Naive B cell (primary cell): Measurements from ENCODE around the gene RSL24D1. TPM values are rescaled to one million over a fixed set of nuclear protein-coding genes. Genes with fewer than 3 reads are reported as not detected.

Experiments used
- ATAC-seq, 2 donors: fragments of 150-1000 bp; cut with Tn5 transposase; 2 replicates each; pipeline ENCODE4 v1.10.0; 2021; ENCODE audit warnings: low read depth in 2 of 2, mild to moderate bottlenecking in 2 of 2, moderate library complexity in 2 of 2
- DNase-seq: peaks from one replicate; pipeline ENCODE4 v3.0.0; 2022
- H3K27ac Mint-ChIP-seq, 6 donors: one replicate each; pipeline ENCODE4 v1.8.0; 2020 to 2022; ENCODE audit warnings: mild to moderate bottlenecking in 6 of 6, mixed read lengths in 6 of 6, moderate library complexity in 5 of 6, inconsistent platforms in 2 of 6
- H3K27me3 Mint-ChIP-seq, 3 donors: one replicate each; pipeline ENCODE4 v1.8.0; 2021 to 2022; ENCODE audit warnings: mixed read lengths in 3 of 3, mild to moderate bottlenecking in 1 of 3
- H3K36me3 Mint-ChIP-seq, 2 donors: one replicate each; pipeline ENCODE4 v1.8.0; 2020 to 2022; ENCODE audit warnings: mixed read lengths in 2 of 2, inconsistent platforms in 1 of 2, mild to moderate bottlenecking in 1 of 2
- H3K4me1 Mint-ChIP-seq, 3 donors: one replicate each; pipeline ENCODE4 v1.8.0; 2020 to 2022; ENCODE audit warnings: mixed read lengths in 3 of 3, inconsistent platforms in 1 of 3, mild to moderate bottlenecking in 1 of 3, moderate library complexity in 1 of 3
- H3K4me3 Mint-ChIP-seq, 8 donors: one replicate each; pipeline ENCODE4 v1.8.0; 2020 to 2022; ENCODE audit warnings: mild to moderate bottlenecking in 8 of 8, mixed read lengths in 8 of 8, moderate library complexity in 8 of 8, inconsistent platforms in 2 of 8
- H3K9me3 Mint-ChIP-seq, 7 donors: one replicate each; pipeline ENCODE4 v1.8.0; 2020 to 2022; ENCODE audit warnings: mixed read lengths in 7 of 7, mild to moderate bottlenecking in 5 of 7, inconsistent platforms in 2 of 7, moderate library complexity in 1 of 7
- polyA plus RNA-seq, 6 donors: library from polyadenylated mRNA; unstranded; fragments of 300-500 nt; fragmentation: Illumina TruSeq; gene quantifications; one replicate each; pipeline ENCODE4 v1.2.3, GENCODE V29; 2021; ENCODE audit warnings: low read depth in 6 of 6

Gene RSL24D1
- polyA plus RNA-seq, 6 donors from 2014 or later: 82.3 to 114 (median 105) TPM

GRCh38 chr15:55230953-55231352 lies 34.2 kb upstream of the RSL24D1 start:
- Mint-ChIP-seq H3K36me3 (peaks cover 8 to 24% of the 10 kb centered on the region in 2 donors), H3K27ac (peak overlapping the region in 1 of 6 donors; percentile 30), H3K4me1 (peaks cover under 1 to 13% (median 3%) of the 10 kb centered on the region in 3 donors), H3K4me3 (no peak overlapping the region), H3K9me3 (no peaks in the 10 kb centered on the region), H3K27me3 (no peaks in the 10 kb centered on the region)
- no peak for ATAC-seq
- no peak for DNase-seq

- Mint-ChIP-seq H3K9me3 (no peaks in the 10 kb centered on the region), H3K36me3 (peaks cover 8 to 24% of the 10 kb centered on the region in 2 donors), H3K4me3 (peak overlapping the region in 1 of 8 donors; percentile 6), H3K27ac (peak overlapping the region in 4 of 6 donors; percentile 21 to 72 (median 36)), H3K27me3 (no peaks in the 10 kb centered on the region), H3K4me1 (peaks cover 8 to 21% (median 11%) of the 10 kb centered on the region in 3 donors)
- ATAC-seq: no peak
- DNase-seq: no peak
Observed at GRCh38 chr15:55230051-55230670, 33.4 kb upstream of the RSL24D1 start.

DNA sequence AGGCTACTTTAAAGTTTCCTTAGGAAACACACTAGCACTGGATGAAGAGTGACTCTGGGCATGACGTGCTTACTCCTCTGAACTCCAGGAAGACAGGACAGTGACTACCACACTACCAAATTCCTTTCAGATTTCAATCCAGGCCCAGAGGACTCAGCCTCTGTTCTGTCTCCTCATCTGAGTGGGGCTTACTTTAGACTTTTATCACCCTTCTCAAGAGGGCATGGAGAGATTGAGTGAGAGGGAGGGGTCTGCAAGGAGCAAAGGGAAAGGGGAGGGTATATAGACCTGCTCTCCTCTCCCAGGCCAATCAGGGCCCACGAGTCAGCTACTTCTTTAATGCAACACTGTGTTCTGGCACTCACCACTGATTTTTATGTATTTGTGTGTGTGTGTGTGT lies 29.4 kb upstream of the RSL24D1 start:
- DNase-seq (no peak), ATAC-seq (no peak)
- no peaks in the 10 kb centered on the region for H3K27me3 Mint-ChIP-seq
- peaks cover 42 to 59% (median 51%) of the 10 kb centered on the region in 3 donors for H3K4me1 Mint-ChIP-seq
- H3K36me3 Mint-ChIP-seq: peaks cover 0 to 9% of the 10 kb centered on the region in 2 donors
- peak overlapping the region in 1 of 6 donors; percentile 66 for H3K27ac Mint-ChIP-seq
- H3K9me3 Mint-ChIP-seq: no peaks in the 10 kb centered on the region
- H3K4me3 Mint-ChIP-seq: no peak overlapping the region

- ATAC-seq (peak; percentile 18 to 31), DNase-seq (peak; percentile 21)
- Mint-ChIP-seq H3K36me3 (peaks cover 0 to 5% of the 10 kb centered on the region in 2 donors), H3K9me3 (no peaks in the 10 kb centered on the region), H3K4me3 (peak overlapping the region in 6 of 8 donors; percentile 2 to 47 (median 30)), H3K4me1 (peaks cover 47 to 57% (median 56%) of the 10 kb centered on the region in 3 donors), H3K27ac (peak overlapping the region; percentile 9 to 94 (median 73)), H3K27me3 (no peaks in the 10 kb centered on the region)
Observed at GRCh38 chr15:55224892-55225291, 28.2 kb upstream of the RSL24D1 start.

GRCh38 chr15:55222588-55222987 lies 25.8 kb upstream of the RSL24D1 start:
- H3K27me3 Mint-ChIP-seq: no peaks in the 10 kb centered on the region
- H3K4me3 Mint-ChIP-seq: peak overlapping the region; percentile 44 to 89 (median 78)
- no peaks in the 10 kb centered on the region for H3K36me3 Mint-ChIP-seq
- ATAC-seq (peak; percentile 97 to 98), DNase-seq (peak; percentile 73)
- H3K4me1 Mint-ChIP-seq: peaks cover 49 to 67% (median 56%) of the 10 kb centered on the region in 3 donors
- H3K9me3 Mint-ChIP-seq: no peaks in the 10 kb centered on the region
- H3K27ac Mint-ChIP-seq: peak overlapping the region; percentile 64 to 94 (median 84)

GRCh38 chr15:55221090-55222011 lies 24.6 kb upstream of the RSL24D1 start:
- no peaks in the 10 kb centered on the region for H3K27me3 Mint-ChIP-seq
- no peaks in the 10 kb centered on the region for H3K36me3 Mint-ChIP-seq
- peak overlapping the region; percentile 22 to 95 (median 69) for H3K27ac Mint-ChIP-seq
- no peak for ATAC-seq
- H3K4me1 Mint-ChIP-seq: peaks cover 50 to 67% (median 56%) of the 10 kb centered on the region in 3 donors
- DNase-seq: peak; percentile 12
- H3K9me3 Mint-ChIP-seq: no peaks in the 10 kb centered on the region
- peak overlapping the region in 7 of 8 donors; percentile 3 to 89 (median 66) for H3K4me3 Mint-ChIP-seq

DNA sequence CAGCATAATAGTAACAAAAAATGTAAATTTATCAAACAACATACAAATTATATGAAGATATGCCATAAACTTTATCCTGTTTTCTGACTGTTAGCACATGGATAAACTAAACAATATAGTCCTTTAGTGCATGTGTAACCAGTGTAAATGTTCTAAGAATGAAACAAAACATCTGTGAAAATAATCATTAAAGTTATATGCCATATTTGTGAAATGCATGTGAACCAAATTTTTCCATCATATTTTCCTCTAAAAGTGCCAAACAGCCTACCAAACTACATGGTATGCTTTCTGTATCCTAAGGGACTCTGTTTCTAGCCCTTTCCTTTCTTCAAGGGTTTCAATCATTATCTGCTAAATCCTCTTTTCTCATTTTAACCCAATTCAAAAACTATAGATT lies 23.9 kb upstream of the RSL24D1 start:
- Mint-ChIP-seq H3K4me3 (peak overlapping the region in 3 of 8 donors; percentile 3 to 30 (median 26)), H3K27ac (peak overlapping the region in 1 of 6 donors; percentile 67)

DNA sequence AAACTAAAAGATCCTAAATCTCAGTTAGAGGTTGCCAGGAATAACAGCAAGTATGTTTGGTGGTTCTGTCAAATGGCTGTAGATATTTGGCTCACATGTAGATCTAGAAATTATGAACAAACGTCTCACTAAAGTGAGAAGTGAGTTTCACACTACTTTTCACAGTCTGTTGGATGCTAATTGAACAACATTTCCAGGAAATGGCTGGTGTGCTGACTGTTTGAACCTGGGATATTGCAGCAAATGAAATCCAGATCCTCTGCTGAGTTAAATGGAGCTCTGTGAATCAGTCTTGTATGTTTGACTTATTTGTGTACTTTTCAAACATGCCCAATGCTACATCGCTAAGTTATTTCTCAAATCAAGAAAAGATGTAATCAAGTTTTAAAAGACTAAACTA lies 21.3 kb upstream of the RSL24D1 start:
- DNase-seq (no peak), ATAC-seq (no peak)
- no peak overlapping the region for H3K27ac Mint-ChIP-seq
- peaks cover 25 to 36% (median 26%) of the 10 kb centered on the region in 3 donors for H3K4me1 Mint-ChIP-seq
- H3K4me3 Mint-ChIP-seq: no peak overlapping the region
- H3K36me3 Mint-ChIP-seq: peaks cover 0 to 3% of the 10 kb centered on the region in 2 donors
- H3K9me3 Mint-ChIP-seq: no peaks in the 10 kb centered on the region
- H3K27me3 Mint-ChIP-seq: no peaks in the 10 kb centered on the region

More for the DNA sequence above, 23.9 kb upstream of the RSL24D1 start:
- H3K27me3 Mint-ChIP-seq: no peaks in the 10 kb centered on the region
- H3K36me3 Mint-ChIP-seq: no peaks in the 10 kb centered on the region
- ATAC-seq: no peak
- H3K9me3 Mint-ChIP-seq: no peaks in the 10 kb centered on the region
- DNase-seq: no peak
- peaks cover 46 to 60% (median 49%) of the 10 kb centered on the region in 3 donors for H3K4me1 Mint-ChIP-seq

GRCh38 chr15:55204464-55204863 lies 7.7 kb upstream of the RSL24D1 start:
- ATAC-seq (no peak), DNase-seq (no peak)
- peaks cover 0 to under 1% (median 0%) of the 10 kb centered on the region in 3 donors for H3K4me1 Mint-ChIP-seq
- no peaks in the 10 kb centered on the region for H3K27me3 Mint-ChIP-seq
- no peak overlapping the region for H3K27ac Mint-ChIP-seq
- no peaks in the 10 kb centered on the region for H3K9me3 Mint-ChIP-seq
- no peak overlapping the region for H3K4me3 Mint-ChIP-seq
- peaks cover 8 to 9% of the 10 kb centered on the region in 2 donors for H3K36me3 Mint-ChIP-seq

DNA sequence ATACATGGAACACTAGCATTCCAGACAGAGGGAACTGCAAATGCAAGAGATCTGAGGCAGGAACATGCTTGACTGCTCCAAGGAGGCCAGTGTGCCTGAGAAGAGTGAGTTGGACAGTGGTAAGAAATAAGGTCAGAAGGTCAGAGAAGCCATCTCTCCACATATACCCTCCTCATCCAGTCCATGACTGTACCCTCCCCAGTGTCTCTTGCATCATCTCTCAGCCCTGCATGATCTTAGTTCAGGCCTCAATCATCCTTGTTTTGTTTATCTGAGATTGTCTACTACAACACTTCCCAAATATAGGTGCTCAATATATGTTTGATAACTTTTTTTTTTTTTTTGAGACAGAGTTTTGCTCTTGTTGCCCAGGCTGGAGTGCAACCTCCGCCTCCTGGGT lies 5.5 kb upstream of the RSL24D1 start:
- no peak overlapping the region for H3K27ac Mint-ChIP-seq
- H3K36me3 Mint-ChIP-seq: peaks cover 8 to 14% of the 10 kb centered on the region in 2 donors
- no peak for DNase-seq
- no peak overlapping the region for H3K4me3 Mint-ChIP-seq
- ATAC-seq: no peak
- peaks cover 0 to 6% (median 0%) of the 10 kb centered on the region in 3 donors for H3K4me1 Mint-ChIP-seq
- H3K27me3 Mint-ChIP-seq: no peaks in the 10 kb centered on the region
- peaks cover 0 to 5% (median 0%) of the 10 kb centered on the region in 7 donors for H3K9me3 Mint-ChIP-seq

DNA sequence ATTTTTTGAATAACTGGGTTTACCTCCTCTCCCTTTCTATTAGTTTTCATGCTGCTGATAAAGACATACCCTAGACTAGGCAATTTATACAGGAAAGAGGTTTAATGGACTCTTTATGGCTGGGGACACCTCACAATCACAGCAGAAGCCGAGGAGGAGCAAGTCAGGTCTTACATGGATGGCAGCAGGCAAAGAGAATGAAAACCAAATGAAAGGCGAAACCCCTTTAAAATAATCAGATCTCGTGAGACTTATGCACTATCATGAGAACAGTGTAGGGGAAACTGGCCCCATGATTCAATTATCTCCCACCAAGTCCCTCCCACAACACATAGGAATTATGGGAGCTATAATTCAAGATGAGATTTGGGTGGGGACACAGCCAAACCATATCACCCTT lies 2.0 kb upstream of the RSL24D1 start:
- H3K9me3 Mint-ChIP-seq: peaks cover 0 to 5% (median 0%) of the 10 kb centered on the region in 7 donors

GRCh38 chr15:55197719-55198118 lies 978 bp upstream of the RSL24D1 start:
- Mint-ChIP-seq H3K4me1 (peaks cover 0 to 11% (median 6%) of the 10 kb centered on the region in 3 donors), H3K9me3 (peaks cover 0 to 5% (median 0%) of the 10 kb centered on the region in 7 donors), H3K27ac (no peak overlapping the region)

More for the DNA sequence above, 2.0 kb upstream of the RSL24D1 start:
- no peak for ATAC-seq
- H3K36me3 Mint-ChIP-seq: peaks cover 0 to 7% of the 10 kb centered on the region in 2 donors
- peaks cover 0 to 6% (median 0%) of the 10 kb centered on the region in 3 donors for H3K4me1 Mint-ChIP-seq
- peak overlapping the region in 3 of 8 donors; percentile 4 to 7 (median 6) for H3K4me3 Mint-ChIP-seq
- peak overlapping the region in 2 of 6 donors; percentile 30 to 76 for H3K27ac Mint-ChIP-seq
- DNase-seq: no peak
- no peaks in the 10 kb centered on the region for H3K27me3 Mint-ChIP-seq

DNA sequence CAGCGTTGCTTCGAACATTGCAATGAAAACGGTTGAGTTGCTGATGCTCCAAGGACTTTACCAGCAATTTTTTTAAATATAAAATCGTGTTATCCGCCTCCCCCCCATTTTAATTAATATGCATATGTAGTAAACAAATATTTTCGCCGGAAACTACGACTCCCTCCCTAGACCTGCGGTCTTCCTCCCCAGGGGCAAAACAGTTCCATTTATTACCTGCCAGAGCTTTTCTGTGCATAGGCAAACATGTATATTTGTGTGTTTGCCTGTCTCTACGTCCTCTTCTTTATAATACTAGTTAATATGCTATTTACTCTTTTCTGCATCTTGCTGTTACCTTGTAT lies 593 bp upstream of the RSL24D1 start:
- Mint-ChIP-seq H3K36me3 (peaks cover 0 to 9% of the 10 kb centered on the region in 2 donors), H3K4me1 (peaks cover 0 to 11% (median 6%) of the 10 kb centered on the region in 3 donors), H3K27ac (no peak overlapping the region), H3K9me3 (peaks cover 0 to 5% (median 0%) of the 10 kb centered on the region in 7 donors), H3K27me3 (no peaks in the 10 kb centered on the region), H3K4me3 (no peak overlapping the region)
- ATAC-seq (no peak), DNase-seq (no peak)

More at GRCh38 chr15:55197719-55198118, 978 bp upstream of the RSL24D1 start:
- Mint-ChIP-seq H3K36me3 (peaks cover 0 to 7% of the 10 kb centered on the region in 2 donors), H3K27me3 (no peaks in the 10 kb centered on the region), H3K4me3 (no peak overlapping the region)
- DNase-seq: no peak
- no peak for ATAC-seq
